Activated B cell treated with CpG ODN at 0.5 μM for 24 hours (primary cell): Measurements from ENCODE around the gene PRX. TPM values are rescaled to one million over a fixed set of nuclear protein-coding genes. Genes with fewer than 3 reads are reported as not detected.
A peak's percentile ranks its signal among the peaks of the same experiment; 100 is the strongest.

ENCODE experiments used
- ATAC-seq: fragments of 200-7000 bp; cut with Tn5 transposase; one replicate; pipeline ENCODE4 v1.10.0; 2021; ENCODE audit warnings: low read depth, mild to moderate bottlenecking, moderate library complexity
- CTCF ChIA-PET: fragments of 350-600 bp; sonication (Branson Sonifier 250); formaldehyde crosslinking; loops from one replicate; lab custom pipeline; 2021; ENCODE audit warnings: antibody characterized with exemption; lab: Charles Lee
- POLR2A ChIA-PET: fragments of 350-600 bp; sonication (Branson Sonifier 250); formaldehyde crosslinking; loops from one replicate; lab custom pipeline; 2021; ENCODE audit warnings: antibody characterized with exemption; lab: Charles Lee
- DNase-seq: peaks from one replicate; pipeline ENCODE4 v3.0.0; 2022
- H3K27ac Mint-ChIP-seq: one replicate; pipeline ENCODE4 v1.8.0; 2020; ENCODE audit warnings: mixed read lengths
- H3K27me3 Mint-ChIP-seq: one replicate; pipeline ENCODE4 v1.8.0; 2021; ENCODE audit warnings: mixed read lengths
- H3K36me3 Mint-ChIP-seq: one replicate; pipeline ENCODE4 v1.8.0; 2021; ENCODE audit warnings: low read depth, mixed read lengths
- H3K4me1 Mint-ChIP-seq: one replicate; pipeline ENCODE4 v1.8.0; 2021; ENCODE audit warnings: mixed read lengths
- H3K4me3 Mint-ChIP-seq: one replicate; pipeline ENCODE4 v1.8.0; 2020; ENCODE audit warnings: mild to moderate bottlenecking, mixed read lengths
- H3K9me3 Mint-ChIP-seq: one replicate; pipeline ENCODE4 v1.8.0; 2020; ENCODE audit warnings: mixed read lengths
- CTCF ChIP-seq: fragments of 200-600 bp; IDR thresholded peaks from one replicate; pipeline ENCODE4 v1.8.0; 2022; ENCODE audit warnings: antibody characterized with exemption, mild to moderate bottlenecking
- intact Hi-C: fragments of 100-400 bp; cut with micrococcal nuclease; formaldehyde crosslinking; loops from one replicate; pipeline ENCODE4 v1.15.1; 2024
- total RNA-seq: library from RNA; stranded (reverse); gene quantifications from 2 replicates; pipeline ENCODE4 v1.2.3, GENCODE V29; 2022

Gene PRX
- total RNA-seq, 1 donor from 2014 or later, result 1.7 TPM

GRCh38 chr19:40348125-40348913 lies 64.9 kb downstream of the PRX start, which contains the start of the genes C19orf47 and PLD3:
Gene C19orf47 (minus strand): TSS chr19:40348397. CDS start chr19:40341857, 6,540 bp downstream.
Gene PLD3 (plus strand): TSS chr19:40348695. CDS start chr19:40366484, 17,789 bp downstream.
- H3K27me3 Mint-ChIP-seq, result no peaks in the 10 kb centered on the region
- TF ChIP-seq CTCF, result no peak
- DNase-seq, result peak; percentile 94
- peak within 1 kb of the TSS; percentile 85 for H3K27ac Mint-ChIP-seq
- peaks cover 8% of the 10 kb centered on the region for H3K36me3 Mint-ChIP-seq
- no peaks in the 10 kb centered on the region for H3K9me3 Mint-ChIP-seq
- ATAC-seq, result peak; percentile 94
- intact Hi-C loops, result loop anchor here (1.0 to 5.0 kb wide), 11 partner anchors 55 to 524 kb away; partner anchors contain the start of genes AKT2, BLVRB, MAP3K10 and SERTAD3
- POLR2A ChIA-PET, result interaction anchor here (0.5 to 2.6 kb wide), 20 partner anchors 8 to 916 kb away, joined by 3 to 15 read pairs (median 6); partner anchors contain the start of genes AKT2, BLVRB, HNRNPUL1 and RAB4B
- peak within 1 kb of the TSS; percentile 90 for H3K4me3 Mint-ChIP-seq
- CTCF ChIA-PET, result interaction anchor here (1.2 kb wide), 1 partner anchor 72 kb away, joined by 3 read pairs; no protein-coding TSS in a partner anchor
- peaks cover 28% of the 10 kb centered on the region for H3K4me1 Mint-ChIP-seq

GRCh38 chr19:40344422-40344821 lies 68.8 kb downstream of the PRX start:
- ATAC-seq (no peak), DNase-seq (no peak)
- H3K4me3 Mint-ChIP-seq, result no peak overlapping the region
- TF ChIP-seq CTCF, result no peak
- H3K4me1 Mint-ChIP-seq, result peaks cover 27% of the 10 kb centered on the region
- H3K27ac Mint-ChIP-seq, result no peak overlapping the region
- no peaks in the 10 kb centered on the region for H3K27me3 Mint-ChIP-seq
- POLR2A ChIA-PET, result no interaction called here
- intact Hi-C loops, result no loop called here
- H3K36me3 Mint-ChIP-seq, result peaks cover 27% of the 10 kb centered on the region
- CTCF ChIA-PET, result no interaction called here
- no peaks in the 10 kb centered on the region for H3K9me3 Mint-ChIP-seq

Other genes with a start within 250 kb of the PRX start
- 16.4 and 20.5 TPM in 2 replicates for gene MAP3K10, start 222.0 kb downstream of the PRX start, total RNA-seq
- gene TTC9B, start 195.0 kb downstream of the PRX start, total RNA-seq, result not detected in 2 replicates
- gene CCNP, start 186.7 kb downstream of the PRX start, total RNA-seq, result 0.16 and 0.42 TPM in 2 replicates
- gene AKT2, start 128.0 kb downstream of the PRX start, total RNA-seq, result 157 and 176 TPM in 2 replicates
- gene C19orf47, start 65.0 kb downstream of the PRX start, total RNA-seq, result 14.6 and 14.7 TPM in 2 replicates
- gene PLD3, start 64.7 kb downstream of the PRX start, total RNA-seq, result 37.0 and 37.8 TPM in 2 replicates
- 0.09 TPM in 1 of 2 replicates, not detected in the other for gene HIPK4, start 23.2 kb downstream of the PRX start, total RNA-seq
- gene SERTAD1, start 12.6 kb upstream of the PRX start, total RNA-seq, result 13.4 and 13.9 TPM in 2 replicates
- gene SERTAD3, start 31.0 kb upstream of the PRX start, total RNA-seq, result 43.5 and 48.4 TPM in 2 replicates
- 12.3 and 14.6 TPM in 2 replicates for gene BLVRB, start 52.4 kb upstream of the PRX start, total RNA-seq
- gene SPTBN4, start 53.6 kb upstream of the PRX start, total RNA-seq, result 0.20 and 0.49 TPM in 2 replicates
- 184 and 213 TPM in 2 replicates for gene SHKBP1, start 163.5 kb upstream of the PRX start, total RNA-seq
- 57.2 and 75.1 TPM in 2 replicates for gene LTBP4, start 188.0 kb upstream of the PRX start, total RNA-seq